Iris pigment epithelial cell (primary cell): Measurements from ENCODE around the gene ITCH.
"Not testable (repeated sequence)": the region's sequence is repeated elsewhere in the genome, so short reads cannot be mapped to it uniquely, and the experiment has no call there.

Experiments used
- DNase-seq: peaks from one replicate; pipeline ENCODE4 v3.0.0-alpha.2; 2011; ENCODE audit warnings: low read depth

Gene ITCH

GRCh38 chr20:34511891-34512265 lies 148.8 kb downstream of the ITCH start:
- no peak for DNase-seq

DNA sequence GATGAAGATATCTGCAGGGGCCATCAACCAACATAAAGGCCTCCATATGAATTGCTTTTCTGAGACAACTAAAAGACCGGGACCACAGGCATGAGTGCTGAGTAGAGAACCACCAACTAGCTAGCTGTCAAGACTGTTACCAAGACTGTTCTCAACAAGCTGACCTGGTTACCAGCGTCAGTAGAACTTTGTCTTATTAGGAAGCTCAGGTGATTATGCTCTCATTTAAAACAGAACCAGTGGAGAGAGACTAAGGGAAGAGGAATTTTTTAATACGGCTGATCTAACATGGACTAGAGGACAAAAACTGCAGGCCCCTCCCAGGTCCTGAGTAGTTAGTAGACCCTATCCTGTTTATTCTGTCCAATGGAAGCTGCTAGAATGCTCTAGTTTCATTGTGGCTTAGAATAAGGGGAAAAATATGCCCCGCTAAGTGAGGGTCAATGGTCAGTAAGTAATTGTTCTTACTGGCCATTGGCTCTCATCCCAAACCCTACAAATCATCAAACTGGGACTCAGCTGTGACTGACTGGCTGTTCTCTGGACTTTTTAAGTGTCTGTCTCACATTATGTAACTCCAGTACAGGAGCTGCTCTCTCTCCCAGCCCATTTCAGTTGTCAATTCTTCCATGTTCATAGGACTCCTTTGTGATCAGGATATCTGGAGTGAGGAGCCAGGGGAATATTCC lies 149.3 kb downstream of the ITCH start:
- DNase-seq, result no peak

DNA sequence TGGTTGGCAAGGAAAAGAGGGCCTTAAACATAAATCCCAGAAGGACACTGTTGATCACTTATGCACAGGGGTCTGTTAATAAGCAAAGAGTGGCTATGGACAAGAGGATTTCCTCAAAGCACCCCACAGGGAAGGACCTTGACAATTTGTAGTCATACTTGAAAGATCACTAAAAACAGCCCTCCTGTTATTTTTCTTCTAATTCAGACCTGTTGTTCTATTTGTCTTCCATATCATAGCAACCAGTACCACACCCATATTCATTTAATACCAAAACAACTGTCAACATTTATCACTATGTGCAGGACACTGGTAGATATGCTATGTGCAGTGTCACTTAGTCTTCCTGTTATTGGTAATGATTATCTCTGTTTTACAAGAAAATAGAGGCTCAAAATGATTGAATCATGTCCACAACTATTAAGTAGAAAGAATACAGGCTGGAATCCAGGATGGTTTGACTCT lies 149.9 kb downstream of the ITCH start:
- DNase-seq, result no peak

- DNase-seq, result not testable (repeated sequence)
Observed at GRCh38 chr20:34514034-34514433, 151.0 kb downstream of the ITCH start.

GRCh38 chr20:34514897-34515483 lies 151.9 kb downstream of the ITCH start:
- no peak for DNase-seq

DNA sequence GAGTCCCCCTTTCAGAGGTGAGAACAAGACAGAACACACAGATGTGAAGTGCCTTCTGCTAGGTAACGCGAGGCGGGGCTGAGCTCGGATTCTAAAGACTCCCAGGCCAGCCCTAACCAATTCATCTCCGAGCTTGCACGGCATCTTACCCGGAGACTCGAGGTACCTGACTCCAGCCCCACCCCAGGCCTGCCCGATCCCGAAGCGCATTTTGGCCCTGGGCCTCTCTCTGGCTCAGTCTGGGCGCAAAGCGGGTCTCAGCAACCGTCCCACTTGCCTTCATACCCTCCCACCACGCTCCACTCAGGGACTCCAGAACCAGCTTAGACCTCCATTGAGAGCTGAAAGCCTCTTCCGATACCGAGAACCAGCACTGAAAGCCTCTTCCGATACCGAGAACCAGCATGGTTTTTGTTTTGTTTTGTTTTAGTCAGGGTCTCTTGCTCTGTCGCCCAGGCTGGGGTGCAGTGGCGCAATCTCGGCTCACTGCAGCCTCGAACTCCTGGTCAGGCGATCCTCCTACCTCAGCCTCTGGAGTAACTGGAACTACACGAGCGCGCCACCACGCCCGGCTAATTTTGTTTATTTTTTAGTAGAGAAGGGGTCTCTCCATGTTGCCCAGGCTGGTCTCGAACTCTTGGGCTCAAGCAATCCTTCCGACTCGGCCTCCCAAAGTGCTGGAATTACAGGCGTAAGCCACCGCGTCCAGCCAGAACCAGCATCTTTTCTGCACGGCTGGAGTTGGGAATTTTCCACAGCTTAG lies 152.6 kb downstream of the ITCH start:
- DNase-seq, result peak; percentile 71

DNA sequence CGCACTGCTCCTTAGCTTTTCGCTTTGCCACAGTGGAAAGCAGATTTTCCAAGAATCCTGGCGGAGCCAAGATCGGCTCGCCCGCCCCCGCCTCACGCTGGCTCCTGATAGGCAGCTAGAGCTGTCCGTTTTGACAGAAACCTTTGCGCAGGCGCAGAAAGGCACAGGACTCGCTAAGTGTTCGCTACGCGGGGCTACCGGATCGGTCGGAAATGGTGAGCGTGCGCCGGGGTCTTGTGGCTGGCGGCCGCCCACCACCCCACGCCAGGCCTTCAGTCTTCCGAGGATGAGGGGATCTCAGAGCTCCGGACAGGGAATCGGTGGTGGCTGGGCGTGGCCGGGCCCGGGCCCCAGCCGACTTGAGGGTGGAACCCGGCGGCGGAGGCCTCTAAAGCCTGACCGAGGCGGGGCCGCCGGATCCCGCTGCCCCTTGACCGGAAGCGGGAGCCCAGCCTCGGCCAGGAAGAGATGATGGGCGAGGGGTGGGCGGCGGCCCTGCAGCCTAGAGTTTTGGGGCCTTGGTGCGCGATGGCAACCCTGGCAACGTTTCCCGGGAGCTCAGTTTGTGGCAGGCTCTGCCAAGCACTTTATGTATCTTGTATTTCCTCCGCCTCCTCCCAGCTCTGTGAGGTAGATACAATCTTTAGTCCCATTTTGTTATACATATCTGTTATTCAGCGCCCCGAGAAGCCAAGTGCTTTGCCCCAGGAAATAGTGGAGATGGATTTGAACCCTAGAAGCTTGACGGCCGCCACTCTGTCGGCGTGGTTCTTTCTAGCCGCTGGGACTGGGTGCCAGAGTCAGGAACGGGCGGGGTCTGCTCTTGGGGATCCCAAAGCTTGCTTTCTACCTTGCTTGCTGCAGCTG lies 153.4 kb downstream of the ITCH start, which contains the start of gene DYNLRB1:
Gene DYNLRB1, plus strand, starts transcription at position 176 of the 867 bp plus-strand sequence. Its CDS starts 37 bp downstream, at position 213.
- DNase-seq, result peak; percentile 93

DNA sequence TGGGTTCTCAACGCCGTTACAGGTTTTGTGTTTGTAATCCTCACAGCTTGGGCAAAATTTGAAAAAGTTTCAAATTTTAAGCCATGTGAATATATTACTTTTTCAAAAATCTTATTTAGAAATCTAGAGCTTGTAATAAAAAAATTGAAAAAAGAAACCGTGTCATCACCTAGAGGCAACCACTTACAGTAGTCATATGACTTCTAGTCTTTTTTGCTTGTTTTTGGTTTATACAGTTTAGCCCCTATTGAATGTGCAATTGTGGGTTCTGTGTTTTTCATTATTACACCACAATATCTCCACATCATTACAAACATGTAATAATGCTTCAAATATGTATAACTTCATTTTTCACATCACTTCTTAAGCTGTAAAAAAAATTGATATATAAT lies 154.0 kb downstream of the ITCH start:
- DNase-seq, result peak; percentile 15

GRCh38 chr20:34518863-34519262 lies 155.8 kb downstream of the ITCH start:
- DNase-seq, result not testable (repeated sequence)

DNA sequence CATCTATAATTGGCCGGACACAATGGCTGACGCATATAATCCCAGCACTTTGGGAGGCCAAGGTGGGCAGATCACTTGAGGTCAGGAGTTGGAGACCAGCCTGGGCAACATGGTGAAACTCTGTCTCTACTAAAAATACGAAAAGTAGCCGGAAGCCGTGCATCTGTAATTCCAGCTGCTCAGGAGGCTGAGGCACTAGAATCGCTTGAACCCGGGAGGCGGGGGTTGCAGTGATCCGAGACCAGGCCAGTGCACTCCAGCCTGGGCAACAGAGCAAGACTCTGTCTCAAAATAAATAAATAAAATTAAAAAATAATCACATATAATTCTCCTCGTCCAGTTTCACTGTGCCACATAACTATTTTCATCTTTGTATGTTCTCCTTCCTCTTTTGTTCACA lies 156.8 kb downstream of the ITCH start:
- DNase-seq, result not testable (repeated sequence)

- DNase-seq, result peak; percentile 71
Observed at GRCh38 chr20:34522969-34523871, 160.1 kb downstream of the ITCH start.

DNA sequence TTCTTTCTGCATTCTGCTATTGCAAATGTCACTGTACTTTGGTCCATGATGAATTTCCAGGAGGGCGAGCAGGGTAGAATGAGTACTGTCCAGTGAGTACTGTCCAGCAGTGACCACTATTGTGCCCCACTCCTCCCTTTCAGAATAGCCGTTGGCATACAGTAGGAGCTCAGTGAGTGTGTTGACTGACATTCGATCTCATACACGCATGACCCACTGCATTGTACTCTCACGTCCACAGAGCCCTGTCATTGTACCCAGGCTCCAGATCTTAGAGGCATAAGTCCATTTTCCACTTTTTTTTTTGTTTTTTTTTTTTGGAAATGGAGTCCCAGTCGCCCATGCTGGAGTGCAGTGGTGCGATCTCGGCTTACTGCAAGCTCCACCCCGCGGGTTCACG lies 161.4 kb downstream of the ITCH start:
- DNase-seq, result no peak

DNA sequence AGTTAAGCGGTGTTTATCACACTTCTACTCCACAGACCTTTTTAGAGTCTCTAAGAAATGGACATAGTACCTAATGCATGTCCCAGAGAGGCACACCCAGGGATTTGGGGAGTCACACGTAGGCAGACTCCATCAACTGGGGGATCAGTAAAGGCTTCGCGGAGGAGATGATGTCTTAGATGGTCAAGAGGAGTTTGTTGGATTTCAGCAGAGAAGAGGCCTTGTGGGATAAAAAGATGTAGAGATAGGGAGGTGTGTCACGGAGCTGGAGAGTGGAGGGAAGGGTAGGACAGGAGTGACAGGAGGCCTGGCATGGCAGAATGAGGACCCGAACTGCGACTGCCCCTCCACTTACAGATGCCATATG lies 162.3 kb downstream of the ITCH start:
- DNase-seq, result no peak

- DNase-seq, result peak; percentile 99
Observed at GRCh38 chr20:34525709-34526416, 162.8 kb downstream of the ITCH start.

DNA sequence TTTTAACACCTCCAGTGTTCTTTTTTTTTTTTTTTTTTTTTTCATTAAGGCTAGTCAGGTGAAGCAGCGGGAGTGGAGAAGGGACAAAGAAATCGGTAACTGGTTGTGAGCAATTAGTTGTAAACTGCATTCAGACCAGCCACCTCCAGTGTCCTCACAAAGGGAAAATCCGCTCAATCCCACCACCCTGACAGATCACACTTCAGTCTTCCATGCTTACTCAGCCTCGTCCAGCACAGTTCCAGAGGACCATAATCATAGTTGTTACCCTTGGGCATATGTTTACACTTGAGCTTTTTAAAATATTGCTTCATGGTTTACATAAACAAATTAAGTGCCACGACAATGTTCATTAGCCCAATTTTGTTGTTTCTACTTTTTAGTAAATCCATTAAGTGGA lies 163.4 kb downstream of the ITCH start:
- peak; percentile 16 for DNase-seq

DNA sequence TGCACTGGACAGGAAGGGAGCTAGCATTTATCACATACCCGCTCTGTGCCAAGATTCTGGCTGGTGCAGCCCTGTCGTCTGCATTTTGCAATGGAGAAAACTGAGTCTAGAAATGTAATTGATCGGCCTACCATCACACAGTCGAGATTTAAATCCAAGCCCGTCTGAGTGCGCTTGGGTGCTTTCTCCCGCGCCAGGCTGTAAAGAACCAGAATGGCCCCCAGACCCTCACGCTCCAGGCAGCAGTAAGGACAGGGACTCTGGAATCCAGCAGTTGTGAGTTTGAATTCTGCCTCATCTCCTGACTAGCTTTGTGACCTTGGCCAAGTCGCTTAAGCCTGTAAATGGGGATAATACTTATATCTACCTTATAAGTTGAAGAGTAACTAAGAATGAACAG lies 163.9 kb downstream of the ITCH start:
- DNase-seq, result no peak

DNA sequence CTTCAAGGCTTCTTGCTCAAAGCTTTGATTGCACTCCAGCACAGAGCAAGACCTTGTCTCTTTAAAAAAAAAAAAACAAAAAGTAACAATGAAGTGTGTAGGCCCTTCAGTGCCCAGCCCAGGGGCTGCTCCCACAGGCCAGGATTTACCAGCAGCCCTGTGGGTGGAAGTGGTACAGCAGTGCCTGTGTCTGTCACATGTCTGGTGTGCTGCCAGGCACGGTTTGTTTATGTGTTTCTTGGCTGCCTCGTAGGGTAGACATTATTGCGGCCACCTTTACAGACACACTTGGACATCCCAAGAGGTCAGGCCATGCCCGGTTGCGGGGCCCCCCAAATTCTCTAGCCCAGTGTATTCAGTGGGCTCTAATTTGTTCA lies 165.8 kb downstream of the ITCH start:
- DNase-seq, result no peak

GRCh38 chr20:34529742-34530141 lies 166.7 kb downstream of the ITCH start:
- no peak for DNase-seq

- no peak for DNase-seq
Observed at GRCh38 chr20:34530342-34530741, 167.3 kb downstream of the ITCH start.

GRCh38 chr20:34531608-34532265 lies 168.7 kb downstream of the ITCH start:
- DNase-seq, result no peak
